Panc1 (cell line): Measurements from ENCODE around the gene FEV. TPM values are rescaled to one million over a fixed set of nuclear protein-coding genes. Genes with fewer than 3 reads are reported as not detected.

Experiments used
- ATAC-seq: fragments of 200-7000 bp; cut with Tn5 transposase; 2 replicates; pipeline ENCODE4 v1.9.1; 2020; ENCODE audit warnings: mild to moderate bottlenecking, moderate library complexity
- BruUV-seq: library from RNA; stranded (reverse); fragments of 400-500 nt; replicated peaks from 2 replicates; lab custom pipeline; 2021; lab: Mats Ljungman, UMichigan
- CTCF ChIA-PET: fragments of 300-600 bp; sonication (Branson Sonifier 250); formaldehyde crosslinking; loops from one replicate; lab custom pipeline; 2022; ENCODE audit warnings: antibody characterized with exemption; lab: Charles Lee
- POLR2A ChIA-PET: fragments of 300-600 bp; sonication (Branson Sonifier 250); formaldehyde crosslinking; loops from one replicate; lab custom pipeline; 2022; ENCODE audit warnings: antibody characterized with exemption; lab: Charles Lee
- DNase-seq: peaks from one replicate; pipeline ENCODE4 v3.0.0-alpha.2; 2010; ENCODE audit warnings: low read depth, low spot score
- H3K27ac ChIP-seq: 2 replicates; pipeline ENCODE4 v1.5.1; 2011; ENCODE audit warnings: mild to moderate bottlenecking, low read length, inconsistent platforms
- H3K27me3 ChIP-seq: fragments of 200-500 bp; sonication (Bioruptor generic); 2 replicates; pipeline ENCODE4 v1.6.0; 2014; ENCODE audit warnings: low read length, inconsistent platforms; ENCODE audit not compliant: control insufficient read depth, insufficient read depth
- H3K36me3 ChIP-seq: fragments of 200-500 bp; sonication (Bioruptor generic); 2 replicates; pipeline ENCODE4 v1.5.1; 2014; ENCODE audit warnings: inconsistent platforms, mild to moderate bottlenecking, low read length, moderate library complexity; ENCODE audit not compliant: control insufficient read depth, insufficient read depth
- H3K4me1 ChIP-seq: 2 replicates; pipeline ENCODE4 v1.5.1; 2011; ENCODE audit warnings: inconsistent platforms, mild to moderate bottlenecking, low read length, moderate library complexity; ENCODE audit not compliant: control insufficient read depth, insufficient read depth
- H3K4me3 ChIP-seq, 2 experiments: 2 replicates each; pipeline ENCODE4 v1.5.1; 2011 to 2012; ENCODE audit warnings: low read depth in 2 of 2, low read length in 2 of 2, mild to moderate bottlenecking in 2 of 2, inconsistent platforms in 1 of 2, moderate library complexity in 1 of 2
- H3K9me3 ChIP-seq: fragments of 200-500 bp; sonication (Bioruptor generic); 2 replicates; pipeline ENCODE4 v1.5.1; 2014; ENCODE audit warnings: low read depth, mild to moderate bottlenecking, inconsistent platforms, low read length, moderate library complexity; ENCODE audit not compliant: control insufficient read depth, insufficient read depth
- POLR2AphosphoS5 ChIP-seq: IDR thresholded peaks from 2 replicates; pipeline ENCODE4 v1.6.1; 2012; ENCODE audit warnings: mild to moderate bottlenecking, low read depth, low read length, moderate library complexity
- SIN3A ChIP-seq: IDR thresholded peaks from 2 replicates; pipeline ENCODE4 v1.6.1; 2012; ENCODE audit warnings: low read depth, mild to moderate bottlenecking, low read length, moderate library complexity, borderline replicate concordance; ENCODE audit not compliant: insufficient read depth
- TCF7L2 ChIP-seq: IDR thresholded peaks from 2 replicates; pipeline ENCODE4 v1.6.1; 2011; ENCODE audit warnings: mild to moderate bottlenecking, low read depth, low read length, inconsistent platforms
- in situ Hi-C: cut with HindIII; loops from 2 replicates; pipeline ENCODE4 v1.10.0; 2016; ENCODE audit warnings: low sequenced_read_pairs, low pct_unique_long_range_greater_than_20kb
- intact Hi-C: fragments of 100-400 bp; cut with micrococcal nuclease; formaldehyde crosslinking; loops from one replicate; pipeline ENCODE4 v1.10.0; 2022; ENCODE audit not compliant: unreplicated experiment
- total RNA-seq: library from RNA; stranded (reverse); gene quantifications from one replicate; pipeline ENCODE4 v1.2.1, GENCODE V29; 2021; ENCODE audit not compliant: unreplicated experiment
- TF ChIP-seq, protein P1 (sequence below), 2 experiments: IDR thresholded peaks; 2 replicates each; pipeline ENCODE4 v1.6.1; 2011 to 2012; ENCODE audit warnings: low read depth in 2 of 2, control low read depth in 1 of 2, low read length in 1 of 2, mild to moderate bottlenecking in 1 of 2, moderate library complexity in 1 of 2; ENCODE audit not compliant: insufficient read depth in 1 of 2
- TF ChIP-seq, protein P2 (sequence below): fragments of 450-650 bp; IDR thresholded peaks from 2 replicates; pipeline ENCODE4 v1.5.1; 2017; ENCODE audit warnings: mild to moderate bottlenecking

Gene FEV
- total RNA-seq, 1 experiment from 2014 or later: not detected

DNA sequence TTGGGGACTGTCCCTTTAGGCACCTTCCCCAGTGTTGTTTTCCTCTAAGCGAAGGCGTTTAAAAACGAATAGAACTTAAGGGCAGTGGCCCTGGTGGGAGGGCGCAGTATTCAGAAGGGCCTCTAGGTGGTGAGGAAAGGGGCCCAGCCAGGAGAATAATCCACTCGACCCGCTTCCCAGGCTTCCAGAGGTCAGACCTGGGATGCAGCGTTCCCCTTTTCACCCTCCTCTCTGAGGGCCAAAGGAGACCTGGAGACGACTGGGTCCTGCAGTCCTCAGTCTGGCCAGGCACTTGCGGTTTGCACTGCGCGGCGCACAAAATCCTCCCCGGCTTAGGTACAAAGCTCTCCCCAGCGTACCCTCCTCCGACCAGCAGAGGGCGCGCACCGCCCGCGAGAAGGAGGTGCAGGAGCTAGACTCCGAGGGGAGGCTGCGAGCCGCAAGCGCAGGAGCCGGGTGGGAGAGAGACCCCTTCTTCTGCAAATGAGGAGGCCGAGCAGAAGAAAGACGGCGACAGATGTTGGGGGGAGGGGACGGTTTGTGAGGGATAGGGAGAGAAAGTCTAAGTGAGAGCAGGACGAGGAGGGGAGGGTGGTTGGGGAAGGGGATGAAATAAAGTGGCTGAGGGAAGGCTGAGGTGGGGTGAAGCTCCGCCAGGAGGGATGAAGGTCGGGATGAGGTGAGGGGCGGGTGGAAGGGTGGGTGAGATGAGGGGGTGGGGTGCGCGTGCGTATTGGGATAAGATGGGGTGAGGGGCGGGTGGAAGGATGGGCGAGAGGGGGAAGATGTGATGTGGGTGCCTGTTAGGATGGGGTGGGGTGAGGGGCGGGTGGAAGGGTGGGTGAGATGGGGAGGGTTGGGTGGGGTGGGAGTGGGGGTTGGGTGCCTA is 4.9 kb downstream of the FEV start:
- ATAC-seq (peak; percentile 89), DNase-seq (peak; percentile 54)
- no peak for TF ChIP-seq POLR2AphosphoS5
- TF ChIP-seq TCF7L2: no peak
- TF ChIP-seq, protein P1, sequence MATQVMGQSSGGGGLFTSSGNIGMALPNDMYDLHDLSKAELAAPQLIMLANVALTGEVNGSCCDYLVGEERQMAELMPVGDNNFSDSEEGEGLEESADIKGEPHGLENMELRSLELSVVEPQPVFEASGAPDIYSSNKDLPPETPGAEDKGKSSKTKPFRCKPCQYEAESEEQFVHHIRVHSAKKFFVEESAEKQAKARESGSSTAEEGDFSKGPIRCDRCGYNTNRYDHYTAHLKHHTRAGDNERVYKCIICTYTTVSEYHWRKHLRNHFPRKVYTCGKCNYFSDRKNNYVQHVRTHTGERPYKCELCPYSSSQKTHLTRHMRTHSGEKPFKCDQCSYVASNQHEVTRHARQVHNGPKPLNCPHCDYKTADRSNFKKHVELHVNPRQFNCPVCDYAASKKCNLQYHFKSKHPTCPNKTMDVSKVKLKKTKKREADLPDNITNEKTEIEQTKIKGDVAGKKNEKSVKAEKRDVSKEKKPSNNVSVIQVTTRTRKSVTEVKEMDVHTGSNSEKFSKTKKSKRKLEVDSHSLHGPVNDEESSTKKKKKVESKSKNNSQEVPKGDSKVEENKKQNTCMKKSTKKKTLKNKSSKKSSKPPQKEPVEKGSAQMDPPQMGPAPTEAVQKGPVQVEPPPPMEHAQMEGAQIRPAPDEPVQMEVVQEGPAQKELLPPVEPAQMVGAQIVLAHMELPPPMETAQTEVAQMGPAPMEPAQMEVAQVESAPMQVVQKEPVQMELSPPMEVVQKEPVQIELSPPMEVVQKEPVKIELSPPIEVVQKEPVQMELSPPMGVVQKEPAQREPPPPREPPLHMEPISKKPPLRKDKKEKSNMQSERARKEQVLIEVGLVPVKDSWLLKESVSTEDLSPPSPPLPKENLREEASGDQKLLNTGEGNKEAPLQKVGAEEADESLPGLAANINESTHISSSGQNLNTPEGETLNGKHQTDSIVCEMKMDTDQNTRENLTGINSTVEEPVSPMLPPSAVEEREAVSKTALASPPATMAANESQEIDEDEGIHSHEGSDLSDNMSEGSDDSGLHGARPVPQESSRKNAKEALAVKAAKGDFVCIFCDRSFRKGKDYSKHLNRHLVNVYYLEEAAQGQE (IDR thresholded peaks at IDR 0.05; ENCODE audit: insufficient read depth in 1 of 2, low read depth in 2 of 2, low read length in 1 of 2): peak in 1 of 2 experiments; percentile 55; a peak in 1 of 4 replicates
- TF ChIP-seq, protein P2, sequence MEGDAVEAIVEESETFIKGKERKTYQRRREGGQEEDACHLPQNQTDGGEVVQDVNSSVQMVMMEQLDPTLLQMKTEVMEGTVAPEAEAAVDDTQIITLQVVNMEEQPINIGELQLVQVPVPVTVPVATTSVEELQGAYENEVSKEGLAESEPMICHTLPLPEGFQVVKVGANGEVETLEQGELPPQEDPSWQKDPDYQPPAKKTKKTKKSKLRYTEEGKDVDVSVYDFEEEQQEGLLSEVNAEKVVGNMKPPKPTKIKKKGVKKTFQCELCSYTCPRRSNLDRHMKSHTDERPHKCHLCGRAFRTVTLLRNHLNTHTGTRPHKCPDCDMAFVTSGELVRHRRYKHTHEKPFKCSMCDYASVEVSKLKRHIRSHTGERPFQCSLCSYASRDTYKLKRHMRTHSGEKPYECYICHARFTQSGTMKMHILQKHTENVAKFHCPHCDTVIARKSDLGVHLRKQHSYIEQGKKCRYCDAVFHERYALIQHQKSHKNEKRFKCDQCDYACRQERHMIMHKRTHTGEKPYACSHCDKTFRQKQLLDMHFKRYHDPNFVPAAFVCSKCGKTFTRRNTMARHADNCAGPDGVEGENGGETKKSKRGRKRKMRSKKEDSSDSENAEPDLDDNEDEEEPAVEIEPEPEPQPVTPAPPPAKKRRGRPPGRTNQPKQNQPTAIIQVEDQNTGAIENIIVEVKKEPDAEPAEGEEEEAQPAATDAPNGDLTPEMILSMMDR: peak; percentile 98
- in situ Hi-C loops (no loop called here), intact Hi-C loops (loop anchor here (5.0 kb wide), 1 partner anchor 128 kb away; no protein-coding TSS in a partner anchor)
- ChIA-PET CTCF (interaction anchor here (0.5 to 2.5 kb wide), 20 partner anchors 13 to 273 kb away, joined by 3 to 20 read pairs (median 5); partner anchors contain the start of gene CDK5R2), POLR2A (no interaction called here)
- no TSS peak for BruUV-seq
- no peaks in the 10 kb centered on the region for H3K9me3 ChIP-seq
- H3K4me1 ChIP-seq: peaks cover 12% of the 10 kb centered on the region
- peaks cover 12% of the 10 kb centered on the region; the same call in 1 of the 2 replicates for H3K27me3 ChIP-seq
- peak overlapping the region; percentile 33 to 49 for H3K4me3 ChIP-seq
- H3K27ac ChIP-seq: no peak overlapping the region
- no peaks in the 10 kb centered on the region for H3K36me3 ChIP-seq

DNA sequence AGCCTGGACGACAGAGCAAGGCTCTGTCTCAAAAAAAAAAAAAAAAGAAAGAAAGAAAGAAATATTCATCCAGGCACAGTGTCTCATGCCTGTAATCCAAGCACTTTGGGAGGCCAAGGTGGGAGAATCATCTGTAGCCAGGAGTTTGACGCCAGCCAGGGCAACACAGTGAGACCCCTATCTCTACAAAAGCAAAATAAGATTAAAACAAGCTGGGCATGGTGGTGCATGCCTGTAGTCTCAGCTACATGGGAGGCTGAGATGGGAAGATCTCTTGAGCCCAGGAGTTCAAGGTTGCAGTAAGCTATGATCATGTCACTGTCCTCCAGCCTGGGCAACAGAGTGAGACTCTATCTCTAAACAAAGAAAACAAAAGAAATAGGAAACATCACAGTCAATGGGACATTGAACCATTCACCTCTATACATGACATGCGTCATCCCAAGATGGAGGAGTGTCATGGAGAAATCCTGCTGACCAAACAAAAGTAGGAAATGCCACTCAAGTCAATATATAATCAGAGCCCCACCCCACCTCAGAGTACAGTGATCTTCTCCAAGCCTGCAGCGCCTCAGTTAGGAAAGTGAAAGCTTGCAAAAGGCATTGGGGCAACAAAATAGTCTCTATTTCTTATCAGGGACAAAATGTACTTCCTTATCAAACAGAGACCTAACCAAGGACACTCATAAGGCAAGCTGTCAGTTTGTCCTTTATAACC is 9.8 kb downstream of the FEV start:
- Histone ChIP-seq H3K9me3 (no peaks in the 10 kb centered on the region), H3K4me1 (peaks cover 5% of the 10 kb centered on the region; the same call in 1 of the 2 replicates), H3K36me3 (no peaks in the 10 kb centered on the region), H3K4me3 (no peak overlapping the region), H3K27me3 (peaks cover 7% of the 10 kb centered on the region; the same call in 1 of the 2 replicates), H3K27ac (no peak overlapping the region)
- CTCF ChIA-PET: no interaction called here
- no peak for ATAC-seq
- POLR2A ChIA-PET: no interaction called here
- intact Hi-C loops (no loop called here), in situ Hi-C loops (no loop called here)
- BruUV-seq: no TSS peak
- DNase-seq: no peak
- TF ChIP-seq SIN3A (no peak), TCF7L2 (no peak), POLR2AphosphoS5 (no peak)
- TF ChIP-seq, protein P1 (IDR thresholded peaks at IDR 0.05; ENCODE audit: insufficient read depth in 1 of 2, low read depth in 2 of 2, low read length in 1 of 2): no peak
- TF ChIP-seq, protein P2: no peak
